Activated T-helper 2 cell treated with anti-CD3 and anti-CD28 coated beads, Interferon-gamma antibody, Interleukin-2, Interleukin-4, amounts not matched to agents 10 μg/mL and 5 μg/mL and 100 μg/mL, durations not matched to agents 14 hours and 24 hours and 36 hours (primary cell): ENCODE data around the gene FGF1. TPM values are rescaled to one million over a fixed set of nuclear protein-coding genes. Genes with fewer than 3 reads are reported as not detected.

Experiments
- DNase-seq: peaks from one replicate; pipeline ENCODE4 v3.0.0; 2021; ENCODE audit warnings: low spot score
- H3K27ac Mint-ChIP-seq: one replicate; pipeline ENCODE4 v1.8.0; 2021; ENCODE audit warnings: mixed read lengths
- H3K27me3 Mint-ChIP-seq: one replicate; pipeline ENCODE4 v1.8.0; 2021; ENCODE audit warnings: low read depth, mixed read lengths
- H3K36me3 Mint-ChIP-seq: one replicate; pipeline ENCODE4 v1.8.0; 2021; ENCODE audit warnings: low read depth, mixed read lengths
- H3K4me1 Mint-ChIP-seq: one replicate; pipeline ENCODE4 v1.8.0; 2021; ENCODE audit warnings: low read depth, mixed read lengths
- H3K4me3 Mint-ChIP-seq: one replicate; pipeline ENCODE4 v1.8.0; 2021; ENCODE audit warnings: low read depth, mild to moderate bottlenecking, moderate library complexity, mixed read lengths
- H3K9me3 Mint-ChIP-seq: one replicate; pipeline ENCODE4 v1.8.0; 2021; ENCODE audit warnings: mixed read lengths
- intact Hi-C: fragments of 100-400 bp; cut with micrococcal nuclease; formaldehyde crosslinking; loops from one replicate; pipeline ENCODE4 v1.15.1; 2023
- total RNA-seq: library from RNA; stranded (reverse); gene quantifications from 2 replicates; pipeline ENCODE4 v1.2.3, GENCODE V29; 2022

The FGF1 gene
- total RNA-seq, 1 donor from 2014 or later: not detected

DNA sequence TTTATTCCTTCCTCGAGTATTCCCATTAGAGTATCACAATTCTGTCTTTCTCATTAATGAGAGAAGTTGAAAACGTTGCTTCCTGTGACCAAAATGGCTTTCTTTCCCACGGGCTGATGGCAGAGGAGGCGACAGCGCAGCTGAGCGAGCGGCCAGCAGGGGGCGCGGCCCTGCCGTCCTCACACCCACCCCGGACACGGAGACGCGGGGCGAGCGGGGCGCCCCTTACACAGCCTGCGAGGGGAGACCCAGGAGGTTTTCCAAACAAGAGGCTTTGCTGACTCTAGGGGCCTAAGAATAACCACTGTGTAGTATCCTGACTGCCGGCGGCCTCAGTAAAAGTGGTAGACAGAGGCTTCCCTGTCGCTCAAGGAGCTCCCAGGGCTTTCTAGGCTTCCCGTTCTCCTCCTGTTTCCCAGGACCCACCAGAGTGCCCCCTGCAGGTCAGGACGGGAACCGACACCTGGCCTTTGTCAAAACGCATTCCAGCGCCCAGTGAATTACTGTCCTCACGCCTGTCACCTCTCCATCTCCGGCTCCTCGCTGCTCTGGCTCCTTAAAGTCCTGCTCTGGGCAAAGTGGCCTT, 27.3 kb upstream of the FGF1 start:
- Mint-ChIP-seq H3K9me3 (peaks cover 9% of the 10 kb centered on the region), H3K4me1 (peaks cover 6% of the 10 kb centered on the region), H3K27ac (no peak overlapping the region), H3K27me3 (peaks cover 17% of the 10 kb centered on the region), H3K36me3 (no peaks in the 10 kb centered on the region), H3K4me3 (peak overlapping the region; percentile 74)
- DNase-seq: peak; percentile 82
- intact Hi-C loops: loop anchor here (1.0 kb wide), 2 partner anchors 167 to 175 kb away; no protein-coding TSS in a partner anchor

DNA sequence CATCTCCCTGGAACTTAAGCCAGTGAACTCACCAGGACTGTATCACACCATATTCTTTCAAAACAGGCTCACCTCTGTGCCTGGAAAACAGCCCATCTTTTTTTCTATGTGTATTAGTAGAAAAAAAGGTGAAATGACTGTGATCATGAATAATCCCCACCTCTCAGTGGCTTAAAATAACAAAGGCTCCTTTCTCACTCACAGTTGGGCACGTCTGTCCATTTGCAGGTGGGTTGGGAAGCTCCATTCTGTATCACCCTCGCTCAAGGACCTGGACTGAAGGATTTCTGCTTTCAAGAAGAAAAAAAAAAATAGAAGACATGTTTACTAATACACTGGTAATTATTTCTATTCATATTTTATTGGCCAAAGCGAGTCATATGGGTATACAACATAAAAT, 17.3 kb upstream of the FGF1 start:
- no peak overlapping the region for H3K4me3 Mint-ChIP-seq
- H3K9me3 Mint-ChIP-seq: no peaks in the 10 kb centered on the region
- DNase-seq: no peak
- no peaks in the 10 kb centered on the region for H3K36me3 Mint-ChIP-seq
- H3K27ac Mint-ChIP-seq: no peak overlapping the region
- peaks cover 22% of the 10 kb centered on the region for H3K27me3 Mint-ChIP-seq
- no peaks in the 10 kb centered on the region for H3K4me1 Mint-ChIP-seq
- intact Hi-C loops: no loop called here

DNA sequence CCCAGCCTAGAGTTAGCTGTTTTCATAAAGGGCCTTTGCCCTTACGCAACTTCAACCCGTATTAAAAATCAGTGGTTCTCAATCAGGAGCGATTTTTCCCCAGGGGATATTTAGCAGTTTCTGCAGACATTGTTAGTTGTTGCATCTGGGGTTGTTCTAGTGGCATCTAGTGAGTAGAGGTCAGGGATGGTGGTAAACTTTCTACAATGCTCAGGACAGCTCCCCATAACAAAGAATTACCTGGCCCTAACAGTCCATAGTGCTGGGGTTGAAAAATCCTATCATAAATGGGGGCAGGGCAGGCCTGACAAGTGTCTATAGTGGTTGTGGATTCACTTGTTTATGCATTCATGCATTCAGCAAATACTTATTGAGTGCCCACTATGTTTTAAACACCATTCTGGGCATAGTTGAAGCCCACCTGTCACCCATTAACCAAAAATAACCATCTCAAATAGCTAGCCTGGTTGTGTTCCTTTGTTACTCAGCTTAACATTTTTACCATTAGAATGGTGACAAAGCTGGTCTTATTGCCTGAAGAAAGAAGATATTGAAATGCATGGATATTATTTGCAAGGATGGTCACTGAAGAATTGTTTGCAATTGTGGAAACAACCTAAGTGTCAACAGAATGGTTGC, 15.9 kb upstream of the FGF1 start:
- Mint-ChIP-seq H3K27ac (no peak overlapping the region), H3K9me3 (no peaks in the 10 kb centered on the region), H3K27me3 (peaks cover 19% of the 10 kb centered on the region), H3K4me3 (no peak overlapping the region), H3K4me1 (peaks cover 3% of the 10 kb centered on the region), H3K36me3 (no peaks in the 10 kb centered on the region)
- intact Hi-C loops: no loop called here
- no peak for DNase-seq

DNA sequence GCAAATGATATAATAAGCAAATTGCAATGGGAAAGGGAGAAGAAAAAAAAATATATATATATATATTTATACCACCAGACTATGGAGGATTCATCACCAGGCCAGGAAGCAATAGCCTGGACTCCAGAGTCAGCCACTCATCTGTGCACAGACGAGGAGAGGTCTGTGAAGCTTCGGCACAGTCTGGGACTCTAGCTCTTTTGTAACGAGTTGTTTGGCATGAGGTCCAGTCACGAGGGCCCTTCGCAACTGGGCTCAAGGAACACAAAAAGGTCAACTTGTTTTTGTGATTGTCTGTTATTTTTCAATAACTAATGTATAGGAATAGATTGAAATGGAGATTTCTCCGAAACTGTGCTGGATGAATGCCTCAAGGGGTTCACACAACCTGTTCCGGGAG, 14.7 kb upstream of the FGF1 start:
- Mint-ChIP-seq H3K36me3 (no peaks in the 10 kb centered on the region), H3K27ac (no peak overlapping the region), H3K27me3 (peaks cover 19% of the 10 kb centered on the region), H3K4me1 (peaks cover 3% of the 10 kb centered on the region), H3K9me3 (no peaks in the 10 kb centered on the region), H3K4me3 (no peak overlapping the region)
- no peak for DNase-seq
- intact Hi-C loops: no loop called here

DNA sequence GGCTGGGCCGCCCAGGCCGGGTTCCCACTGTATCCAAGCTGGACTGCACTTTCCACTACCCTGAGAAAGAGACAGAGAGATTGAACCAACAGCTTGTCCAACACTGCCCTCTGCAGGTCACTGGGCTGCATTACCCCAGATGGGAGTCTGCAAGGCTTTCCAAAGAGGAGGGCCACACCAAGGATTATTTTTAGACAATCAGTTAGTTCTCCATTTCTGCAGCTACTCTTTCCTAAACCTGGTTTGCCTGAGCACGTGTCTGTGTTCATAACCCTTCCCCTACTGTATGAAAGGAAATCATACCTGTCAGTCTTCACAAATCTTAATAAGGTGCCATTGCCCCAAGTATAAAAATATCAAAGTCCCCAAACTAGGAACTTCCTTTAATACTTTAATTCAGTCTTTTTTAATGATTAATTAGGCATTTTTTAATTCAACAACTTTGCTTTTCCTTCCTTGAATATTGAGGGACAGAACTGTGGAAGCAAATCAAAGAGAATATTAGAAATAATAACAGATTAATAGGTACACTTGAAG, 13.4 kb upstream of the FGF1 start:
- intact Hi-C loops: loop anchor here (1.0 kb wide), 2 partner anchors 44 to 88 kb away; no protein-coding TSS in a partner anchor
- Mint-ChIP-seq H3K4me3 (no peak overlapping the region), H3K27me3 (peaks cover 14% of the 10 kb centered on the region), H3K4me1 (peaks cover 3% of the 10 kb centered on the region), H3K36me3 (no peaks in the 10 kb centered on the region), H3K9me3 (no peaks in the 10 kb centered on the region), H3K27ac (no peak overlapping the region)
- peak; percentile 60 for DNase-seq

DNA sequence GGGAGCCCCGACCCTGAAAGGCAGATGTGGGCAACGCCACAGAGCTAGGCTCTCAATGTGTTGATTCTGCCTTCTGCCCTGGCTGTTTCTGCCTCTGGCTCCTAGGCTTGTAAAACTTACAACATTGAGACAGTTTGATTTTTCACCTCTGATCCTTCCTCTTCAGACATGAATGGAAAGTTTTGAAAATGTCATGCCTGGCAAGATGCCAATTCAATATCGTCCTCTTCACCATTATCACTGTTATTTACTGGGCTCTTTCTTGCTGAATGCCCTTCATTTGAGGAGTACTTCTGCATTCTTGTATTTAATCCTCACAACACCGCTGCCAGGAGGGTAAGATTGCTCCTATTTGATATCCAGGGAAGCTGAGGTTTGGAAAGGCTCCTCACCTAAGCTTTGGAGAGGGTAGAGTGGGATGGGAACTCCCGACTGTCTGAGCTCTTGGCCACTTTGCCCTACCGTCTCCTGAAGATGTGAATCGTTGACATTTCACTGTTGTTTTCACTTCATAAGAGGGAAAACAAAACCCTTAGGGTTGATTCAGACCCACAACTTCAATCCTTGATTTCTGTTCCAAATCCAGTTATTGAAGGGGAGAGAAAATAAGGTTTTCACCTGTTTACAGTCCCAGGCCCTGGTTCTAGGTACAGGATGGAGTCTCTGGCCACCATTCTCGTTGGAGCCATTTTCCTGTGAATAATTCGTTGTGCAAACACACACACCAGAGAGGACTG, 12.7 kb upstream of the FGF1 start:
- Mint-ChIP-seq H3K4me3 (no peak overlapping the region), H3K9me3 (no peaks in the 10 kb centered on the region), H3K4me1 (peaks cover 3% of the 10 kb centered on the region), H3K27me3 (peaks cover 12% of the 10 kb centered on the region), H3K27ac (no peak overlapping the region), H3K36me3 (no peaks in the 10 kb centered on the region)
- intact Hi-C loops: loop anchor here (1.0 kb wide), 2 partner anchors 43 to 87 kb away; no protein-coding TSS in a partner anchor
- no peak for DNase-seq

DNA sequence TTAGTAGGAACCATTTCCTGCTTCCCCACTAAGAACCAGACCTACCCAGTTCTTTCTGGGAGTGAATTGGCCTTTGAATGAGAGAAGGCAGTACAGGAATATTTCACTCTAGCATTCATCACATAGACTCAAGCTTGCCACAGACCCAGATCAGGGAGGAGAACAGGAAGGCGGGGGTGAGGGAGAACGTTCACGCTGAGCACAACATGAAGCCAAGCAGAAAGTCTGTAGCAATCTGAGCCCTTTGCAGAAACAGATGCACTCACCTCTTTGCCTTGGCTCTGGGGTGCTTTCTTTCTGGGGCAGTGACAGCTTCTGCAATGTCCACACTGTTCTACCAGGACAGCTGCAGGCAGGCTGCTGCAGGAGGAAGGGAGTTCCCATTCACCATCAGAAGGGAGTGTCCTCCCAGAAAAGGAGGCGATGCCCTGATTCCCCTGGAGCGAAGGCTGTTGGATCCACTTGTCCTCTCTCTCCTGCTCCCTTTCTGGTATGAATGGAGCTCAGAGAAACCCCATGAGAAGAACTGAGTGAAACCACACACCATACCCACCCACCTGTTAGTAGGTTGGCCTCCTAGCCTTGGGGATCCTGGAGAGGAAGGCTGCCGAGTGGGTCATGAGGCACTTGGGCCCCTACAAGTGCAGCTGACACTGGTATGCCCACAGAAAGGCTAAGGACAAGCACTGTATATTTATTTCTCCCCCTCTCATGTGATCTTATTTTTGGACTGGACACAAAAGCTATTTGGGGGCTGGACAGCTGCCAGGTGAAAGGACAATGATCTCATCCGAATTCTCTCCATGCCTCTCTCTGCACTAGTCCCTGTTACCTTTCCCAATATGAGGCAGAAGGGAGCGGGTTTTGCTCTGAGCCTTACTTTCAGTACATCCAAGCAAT, 11.7 kb upstream of the FGF1 start:
- no peaks in the 10 kb centered on the region for H3K9me3 Mint-ChIP-seq
- H3K4me1 Mint-ChIP-seq: peaks cover 3% of the 10 kb centered on the region
- H3K4me3 Mint-ChIP-seq: no peak overlapping the region
- no peak overlapping the region for H3K27ac Mint-ChIP-seq
- intact Hi-C loops: no loop called here
- no peak for DNase-seq
- H3K36me3 Mint-ChIP-seq: no peaks in the 10 kb centered on the region
- peaks cover 6% of the 10 kb centered on the region for H3K27me3 Mint-ChIP-seq

DNA sequence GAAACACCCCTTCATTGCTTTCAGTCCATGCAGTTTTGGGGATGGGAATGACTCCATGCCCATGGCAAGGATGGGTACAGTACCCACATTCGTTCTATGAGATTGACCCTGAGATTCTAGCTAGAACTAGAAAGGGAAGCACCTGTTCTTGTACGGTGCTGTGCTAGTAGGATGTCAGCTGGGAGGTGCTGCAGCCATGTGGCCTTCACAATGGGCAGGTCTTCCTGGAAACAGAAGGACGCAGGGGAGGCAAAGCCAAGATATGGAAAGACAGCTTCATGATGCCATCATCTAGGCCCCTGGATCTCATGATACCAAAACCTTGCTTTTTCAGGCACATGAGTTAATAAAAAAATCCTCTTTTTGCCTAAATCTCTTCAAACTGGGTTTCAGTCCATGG, 10.5 kb upstream of the FGF1 start:
- Mint-ChIP-seq H3K4me3 (no peak overlapping the region), H3K27ac (no peak overlapping the region), H3K27me3 (peaks cover 6% of the 10 kb centered on the region), H3K4me1 (peaks cover 3% of the 10 kb centered on the region), H3K36me3 (no peaks in the 10 kb centered on the region), H3K9me3 (no peaks in the 10 kb centered on the region)
- intact Hi-C loops: no loop called here
- DNase-seq: no peak

DNA sequence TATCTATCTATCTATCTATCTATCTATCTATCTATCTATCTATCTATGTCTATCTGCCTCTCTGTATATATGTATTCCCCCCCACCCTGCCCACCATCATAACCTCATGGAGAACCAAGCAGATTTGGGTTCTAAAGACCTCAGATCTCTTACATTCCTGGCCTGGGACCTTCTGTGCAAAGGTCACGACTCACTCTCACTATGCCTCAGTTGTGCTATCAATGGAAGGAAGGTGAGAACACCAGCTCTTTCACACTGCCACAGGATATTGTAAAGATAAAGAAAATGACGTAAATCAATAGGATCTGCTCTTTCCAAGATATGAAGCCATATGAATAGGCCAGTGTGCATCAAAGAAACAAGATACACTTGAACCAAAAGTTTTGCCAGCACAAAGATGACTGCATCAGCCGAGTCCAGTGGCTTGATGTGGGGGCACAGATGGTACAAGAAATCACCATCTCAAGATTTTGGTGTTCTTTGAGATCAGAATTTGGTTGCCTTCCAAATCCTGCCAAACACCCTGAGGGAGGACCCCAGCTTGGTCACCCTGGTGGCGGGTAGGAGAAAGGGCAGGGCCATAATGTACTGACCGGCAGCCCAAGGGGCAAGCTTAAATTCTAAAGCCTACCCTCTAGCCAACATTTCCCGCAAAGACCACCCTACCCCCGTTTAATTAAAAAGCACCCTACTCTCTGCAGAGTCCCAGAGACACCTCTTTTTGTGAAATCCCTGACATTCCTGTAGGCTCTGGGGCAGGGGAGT, 8.4 kb upstream of the FGF1 start:
- no peak overlapping the region for H3K27ac Mint-ChIP-seq
- no peak for DNase-seq
- H3K36me3 Mint-ChIP-seq: no peaks in the 10 kb centered on the region
- H3K4me3 Mint-ChIP-seq: no peak overlapping the region
- H3K4me1 Mint-ChIP-seq: peaks cover 3% of the 10 kb centered on the region
- intact Hi-C loops: no loop called here
- peaks cover 6% of the 10 kb centered on the region for H3K27me3 Mint-ChIP-seq
- no peaks in the 10 kb centered on the region for H3K9me3 Mint-ChIP-seq

DNA sequence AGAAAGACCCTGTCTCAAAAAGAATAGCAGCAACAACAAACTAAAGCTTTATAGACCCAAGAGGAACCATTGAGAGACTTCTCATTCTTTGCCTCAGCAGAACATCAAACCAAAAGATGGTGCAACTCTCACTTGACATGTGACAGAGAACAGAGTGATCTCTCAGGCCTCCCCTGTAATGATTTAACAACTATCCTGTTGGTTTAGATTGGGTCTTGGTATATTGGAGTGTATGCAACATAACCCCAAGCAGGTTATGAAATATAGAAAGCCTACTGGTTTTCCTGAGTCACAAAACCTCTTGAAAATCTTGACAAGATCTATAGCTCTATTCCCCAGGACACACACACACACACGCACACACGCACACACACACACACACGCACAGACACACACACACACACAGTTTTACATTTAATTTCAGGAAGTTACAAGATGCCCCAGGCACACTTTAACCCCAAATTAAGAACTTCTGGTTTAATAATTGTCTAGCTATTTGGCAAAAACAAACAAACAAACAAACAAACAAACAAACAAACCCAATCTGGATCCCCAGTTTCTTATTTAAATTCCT, 6.5 kb upstream of the FGF1 start:
- Mint-ChIP-seq H3K4me1 (peaks cover 3% of the 10 kb centered on the region), H3K36me3 (no peaks in the 10 kb centered on the region), H3K27ac (no peak overlapping the region), H3K9me3 (no peaks in the 10 kb centered on the region), H3K4me3 (no peak overlapping the region), H3K27me3 (peaks cover 10% of the 10 kb centered on the region)
- DNase-seq: no peak
- intact Hi-C loops: no loop called here

DNA sequence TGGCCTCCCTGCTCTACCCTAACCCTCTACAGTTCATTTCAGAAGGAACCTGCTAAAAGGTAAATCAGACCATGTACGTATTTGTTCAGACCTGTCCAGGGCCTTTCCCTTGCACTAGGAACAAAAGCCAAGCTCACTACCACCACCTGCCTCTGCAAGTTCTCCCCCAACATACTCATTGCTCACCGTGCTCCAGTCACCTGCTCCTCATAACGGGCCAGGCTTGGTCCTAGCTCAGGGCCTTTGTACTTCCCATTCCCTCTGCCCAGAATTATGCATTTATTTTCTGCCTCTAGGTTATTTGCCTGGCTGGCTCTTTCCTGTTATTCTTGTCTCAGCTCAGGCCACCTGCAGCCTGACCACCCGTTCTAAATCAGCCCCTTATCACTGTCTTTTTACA, 4.8 kb upstream of the FGF1 start:
- Mint-ChIP-seq H3K36me3 (no peaks in the 10 kb centered on the region), H3K4me3 (no peak overlapping the region), H3K4me1 (no peaks in the 10 kb centered on the region), H3K9me3 (no peaks in the 10 kb centered on the region), H3K27ac (no peak overlapping the region), H3K27me3 (peaks cover 8% of the 10 kb centered on the region)
- intact Hi-C loops: no loop called here
- DNase-seq: no peak
